SK-N-SH (cell line): ENCODE results near the gene RPL39L. TPM values are rescaled to one million over a fixed set of nuclear protein-coding genes. Genes with fewer than 3 reads are reported as not detected.

ENCODE experiments used
- CTCF ChIA-PET: fragments of 300-600, 350-600 bp; formaldehyde crosslinking; extraction: SDS; loops from one replicate; lab custom pipeline; 2021; lab: Yijun Ruan, JAX
- POLR2A ChIA-PET: fragments of 350-600 bp; sonication (Branson Sonifier 250); formaldehyde crosslinking; extraction: SDS; loops from one replicate; lab custom pipeline; 2020; ENCODE audit warnings: antibody characterized with exemption, inconsistent platforms; lab: Yijun Ruan, JAX
- DNase-seq: peaks from one replicate; pipeline ENCODE4 v3.0.0; 2012
- H2AFZ ChIP-seq: fragments of 200-600 bp; sonication (generic); 2 replicates; pipeline ENCODE4 v1.8.1; 2016; ENCODE audit warnings: antibody characterized with exemption, mild to moderate bottlenecking, low read depth
- H3F3A ChIP-seq: fragments of 200-600 bp; sonication (generic); replicated peaks from 2 replicates; pipeline ENCODE3; 2016; ENCODE audit warnings: antibody characterized with exemption, mild to moderate bottlenecking; ENCODE audit not compliant: insufficient read depth
- H3K27ac ChIP-seq, 2 experiments: fragments of 200-500 bp in 1 of 2; fragments of 200-600 bp in 1 of 2; sonication (Bioruptor generic) in 1 of 2; sonication (generic), shearing (Covaris generic) in 1 of 2; 2 replicates each; pipeline versions ENCODE4 v1.5.1 to v1.6.1; 2014 to 2016; ENCODE audit warnings: low read depth in 2 of 2, inconsistent platforms in 1 of 2, low read length in 1 of 2, mild to moderate bottlenecking in 1 of 2, mixed read lengths in 1 of 2
- H3K27me3 ChIP-seq: fragments of 200-600 bp; sonication (generic), shearing (Covaris generic); 2 replicates; pipeline ENCODE4 v1.6.1; 2016; ENCODE audit warnings: mixed run types; ENCODE audit not compliant: insufficient read depth
- H3K36me3 ChIP-seq, 2 experiments: fragments of 200-500 bp in 1 of 2; fragments of 200-600 bp in 1 of 2; sonication (Bioruptor generic) in 1 of 2; sonication (generic) in 1 of 2; replicated peaks in 1 of 2; 2 replicates each; pipeline versions ENCODE3 to v1.5.1; 2014 to 2016; ENCODE audit warnings: low read length in 1 of 2, mild to moderate bottlenecking in 1 of 2; ENCODE audit not compliant: insufficient read depth in 2 of 2, control insufficient read depth in 1 of 2
- H3K4me1 ChIP-seq, 2 experiments: fragments of 200-500 bp in 1 of 2; fragments of 200-600 bp in 1 of 2; sonication (Bioruptor generic) in 1 of 2; sonication (generic), shearing (Covaris generic) in 1 of 2; 2 replicates each; pipeline versions ENCODE4 v1.5.1 to v1.6.1; 2014 to 2016; ENCODE audit warnings: low read depth in 1 of 2, low read length in 1 of 2, mixed run types in 1 of 2; ENCODE audit not compliant: insufficient read depth in 2 of 2, control insufficient read depth in 1 of 2
- H3K4me2 ChIP-seq: fragments of 200-600 bp; sonication (generic), shearing (Covaris generic); 2 replicates; pipeline ENCODE4 v1.6.1; 2017; ENCODE audit warnings: mixed run types
- H3K4me3 ChIP-seq, 2 experiments: fragments of 200-500 bp in 1 of 2; fragments of 200-600 bp in 1 of 2; sonication (Bioruptor generic) in 1 of 2; sonication (generic), shearing (Covaris generic) in 1 of 2; 2 replicates each; pipeline versions ENCODE4 v1.5.1 to v1.8.1; 2014 to 2016; ENCODE audit warnings: low read depth in 2 of 2, inconsistent platforms in 1 of 2, low read length in 1 of 2, mild to moderate bottlenecking in 1 of 2, mixed read lengths in 1 of 2, moderate library complexity in 1 of 2
- H3K79me2 ChIP-seq: fragments of 200-600 bp; sonication (generic); 2 replicates; pipeline ENCODE4 v1.8.1; 2017; ENCODE audit warnings: mild to moderate bottlenecking; ENCODE audit not compliant: insufficient read depth
- H3K9ac ChIP-seq: fragments of 200-600 bp; sonication (generic); 2 replicates; pipeline ENCODE4 v1.6.1; 2017; ENCODE audit warnings: mixed run types
- H3K9me2 ChIP-seq: fragments of 200-600 bp; sonication (generic); 2 replicates; pipeline ENCODE4 v1.6.1; 2017; ENCODE audit warnings: mixed run types
- H3K9me3 ChIP-seq: fragments of 200-600 bp; sonication (generic); 2 replicates; pipeline ENCODE4 v1.6.1; 2017; ENCODE audit warnings: mixed run types, mild to moderate bottlenecking, moderate library complexity
- H4K20me1 ChIP-seq: fragments of 200-600 bp; sonication (generic); 2 replicates; pipeline ENCODE4 v1.6.1; 2017; ENCODE audit warnings: mild to moderate bottlenecking, mixed run types; ENCODE audit not compliant: insufficient read depth
- CHD2 ChIP-seq: fragments of 150-350 bp; IDR thresholded peaks from 2 replicates; pipeline ENCODE4 v1.6.1; 2018; ENCODE audit warnings: low read length; ENCODE audit not compliant: partially characterized antibody
- ELF1 ChIP-seq: IDR thresholded peaks from 2 replicates; pipeline ENCODE4 v1.4.0; 2012
- FOXJ3 ChIP-seq: sonication (generic); formaldehyde crosslinking; IDR thresholded peaks from 2 replicates; pipeline ENCODE4 v1.5.1; 2020; ENCODE audit warnings: mild to moderate bottlenecking, missing genetic modification reagents
- FOXM1 ChIP-seq: IDR thresholded peaks from 2 replicates; pipeline ENCODE4 v1.4.0; 2012; ENCODE audit warnings: low read depth, mild to moderate bottlenecking
- GATA2 ChIP-seq: sonication (generic); formaldehyde crosslinking; IDR thresholded peaks from 2 replicates; pipeline ENCODE4 v1.5.0; 2020; ENCODE audit warnings: mild to moderate bottlenecking, missing genetic modification reagents
- MAX ChIP-seq: IDR thresholded peaks from 2 replicates; pipeline ENCODE4 v1.4.0; 2012; ENCODE audit warnings: low read depth
- NFIC ChIP-seq: IDR thresholded peaks from 2 replicates; pipeline ENCODE4 v1.4.0; 2012; ENCODE audit warnings: borderline replicate concordance
- NRF1 ChIP-seq: IDR thresholded peaks from 2 replicates; pipeline ENCODE4 v1.6.1; 2012; ENCODE audit warnings: low read depth, mild to moderate bottlenecking, low read length
- POLR2AphosphoS5 ChIP-seq: IDR thresholded peaks from 2 replicates; pipeline ENCODE4 v1.6.1; 2012; ENCODE audit warnings: low read depth, low read length
- RAD21 ChIP-seq: IDR thresholded peaks from 2 replicates; pipeline ENCODE4 v1.6.1; 2012; ENCODE audit warnings: mild to moderate bottlenecking, low read length
- RCOR1 ChIP-seq: fragments of 150-350 bp; IDR thresholded peaks from 2 replicates; pipeline ENCODE4 v1.6.1; 2017; ENCODE audit warnings: antibody characterized with exemption, low read length
- RXRA ChIP-seq: IDR thresholded peaks from 2 replicates; pipeline ENCODE4 v1.4.0; 2012; ENCODE audit warnings: low read depth, mild to moderate bottlenecking, borderline replicate concordance
- SIN3A ChIP-seq: IDR thresholded peaks from 2 replicates; pipeline ENCODE4 v1.6.1; 2012; ENCODE audit warnings: low read depth, mild to moderate bottlenecking, low read length, moderate library complexity, borderline replicate concordance
- SMC3 ChIP-seq: IDR thresholded peaks from 2 replicates; pipeline ENCODE4 v1.6.1; 2012; ENCODE audit warnings: low read depth, low read length, improper control_type of control experiment
- WGBS: methylation state at CpG from one replicate; pipeline ENCODE4 v1.1.6; 2017; ENCODE audit warnings: low lambda C conversion rate; 5-methylcytosine and 5-hydroxymethylcytosine counted together
- polyA plus RNA-seq, 3 experiments: library from polyadenylated mRNA; depleted of rRNA; stranded (reverse); fragments of >200 nt; gene quantifications; 2 replicates each; pipeline ENCODE4 v1.2.3, GENCODE V29; 2012
- TF ChIP-seq, protein P1 (sequence below): IDR thresholded peaks from 2 replicates; pipeline ENCODE4 v1.4.0; 2012; ENCODE audit warnings: low read depth, borderline replicate concordance
- TF ChIP-seq, protein P2 (sequence below): IDR thresholded peaks from 2 replicates; pipeline ENCODE4 v1.4.0; 2012; ENCODE audit warnings: low read depth, borderline replicate concordance
- TF ChIP-seq, protein P3 (sequence below): fragments of 150-350 bp; IDR thresholded peaks from 2 replicates; pipeline ENCODE4 v1.6.1; 2017; ENCODE audit warnings: antibody characterized with exemption, low read length, low read depth, borderline replicate concordance

Gene RPL39L
- polyA plus RNA-seq, 1 of the 3 experiments (the other 2 are of a cell fraction) = 25.3 TPM

DNA sequence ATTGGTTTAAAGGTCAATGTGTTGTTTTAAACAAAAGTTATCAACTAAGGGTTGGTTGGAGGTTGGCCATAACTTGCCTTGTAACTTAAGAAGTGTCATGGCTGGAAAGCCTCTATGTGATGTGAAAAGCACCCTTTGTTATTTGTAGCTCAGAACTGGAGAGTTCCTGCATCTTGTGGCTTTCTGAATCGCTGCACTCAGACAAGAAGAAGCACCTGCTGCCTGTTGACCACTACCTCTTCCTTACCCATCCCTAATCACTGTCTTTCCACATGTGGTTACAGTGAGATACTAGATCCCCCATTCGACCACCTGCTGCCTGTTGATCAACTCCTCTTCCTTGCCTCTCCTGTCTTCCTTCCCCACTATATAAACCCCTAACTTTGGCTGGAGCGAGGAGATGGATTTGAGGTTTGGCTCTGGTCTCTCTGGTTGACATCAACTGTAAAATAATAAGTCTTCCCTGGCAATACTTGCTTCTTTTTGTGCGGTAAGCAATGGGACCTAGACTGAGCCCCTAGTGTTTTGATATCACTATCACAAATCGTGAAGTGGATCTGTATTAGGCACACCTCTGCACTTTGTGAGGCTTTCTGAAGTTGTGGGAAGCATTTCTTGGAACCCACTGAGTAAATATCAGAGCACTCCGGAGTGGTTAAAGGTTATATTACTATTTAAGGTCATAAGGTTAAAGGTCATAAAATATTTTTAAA is 13.8 kb downstream of the RPL39L start:
- Histone ChIP-seq H3K4me2 (no peak overlapping the region), H3K9me3 (no peaks in the 10 kb centered on the region), H3K27ac (no peak overlapping the region), H3K9ac (no peak overlapping the region), H4K20me1 (no peaks in the 10 kb centered on the region), H3K27me3 (no peaks in the 10 kb centered on the region), H3K9me2 (no peaks in the 10 kb centered on the region), H3K4me3 (no peak overlapping the region), H3K4me1 (no peaks in the 10 kb centered on the region), H2AFZ (no peak overlapping the region), H3F3A (no peaks in the 10 kb centered on the region), H3K36me3 (peaks cover 6 to 11% of the 10 kb centered on the region in 2 experiments), H3K79me2 (peaks cover 15% of the 10 kb centered on the region; the same call in 1 of the 2 replicates)
- CTCF ChIA-PET = interaction anchor here (2.7 to 3.4 kb wide), 2 partner anchors 12 to 14 kb away, joined by 7 to 14 read pairs; partner anchors contain the start of gene RPL39L
- TF ChIP-seq CHD2 (no peak), ELF1 (no peak), RCOR1 (no peak), GATA2 (CRISPR knock-in tag) (no peak), RAD21 (no peak), FOXJ3 (no peak), FOXM1 (no peak), SMC3 (no peak), POLR2AphosphoS5 (no peak), SIN3A (no peak), MAX (no peak), NFIC (no peak), RXRA (no peak), NRF1 (no peak)
- TF ChIP-seq, protein P1, sequence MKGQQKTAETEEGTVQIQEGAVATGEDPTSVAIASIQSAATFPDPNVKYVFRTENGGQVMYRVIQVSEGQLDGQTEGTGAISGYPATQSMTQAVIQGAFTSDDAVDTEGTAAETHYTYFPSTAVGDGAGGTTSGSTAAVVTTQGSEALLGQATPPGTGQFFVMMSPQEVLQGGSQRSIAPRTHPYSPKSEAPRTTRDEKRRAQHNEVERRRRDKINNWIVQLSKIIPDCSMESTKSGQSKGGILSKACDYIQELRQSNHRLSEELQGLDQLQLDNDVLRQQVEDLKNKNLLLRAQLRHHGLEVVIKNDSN = no peak
- TF ChIP-seq, protein P2, sequence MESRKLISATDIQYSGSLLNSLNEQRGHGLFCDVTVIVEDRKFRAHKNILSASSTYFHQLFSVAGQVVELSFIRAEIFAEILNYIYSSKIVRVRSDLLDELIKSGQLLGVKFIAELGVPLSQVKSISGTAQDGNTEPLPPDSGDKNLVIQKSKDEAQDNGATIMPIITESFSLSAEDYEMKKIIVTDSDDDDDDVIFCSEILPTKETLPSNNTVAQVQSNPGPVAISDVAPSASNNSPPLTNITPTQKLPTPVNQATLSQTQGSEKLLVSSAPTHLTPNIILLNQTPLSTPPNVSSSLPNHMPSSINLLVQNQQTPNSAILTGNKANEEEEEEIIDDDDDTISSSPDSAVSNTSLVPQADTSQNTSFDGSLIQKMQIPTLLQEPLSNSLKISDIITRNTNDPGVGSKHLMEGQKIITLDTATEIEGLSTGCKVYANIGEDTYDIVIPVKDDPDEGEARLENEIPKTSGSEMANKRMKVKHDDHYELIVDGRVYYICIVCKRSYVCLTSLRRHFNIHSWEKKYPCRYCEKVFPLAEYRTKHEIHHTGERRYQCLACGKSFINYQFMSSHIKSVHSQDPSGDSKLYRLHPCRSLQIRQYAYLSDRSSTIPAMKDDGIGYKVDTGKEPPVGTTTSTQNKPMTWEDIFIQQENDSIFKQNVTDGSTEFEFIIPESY = no peak
- TF ChIP-seq, protein P3, sequence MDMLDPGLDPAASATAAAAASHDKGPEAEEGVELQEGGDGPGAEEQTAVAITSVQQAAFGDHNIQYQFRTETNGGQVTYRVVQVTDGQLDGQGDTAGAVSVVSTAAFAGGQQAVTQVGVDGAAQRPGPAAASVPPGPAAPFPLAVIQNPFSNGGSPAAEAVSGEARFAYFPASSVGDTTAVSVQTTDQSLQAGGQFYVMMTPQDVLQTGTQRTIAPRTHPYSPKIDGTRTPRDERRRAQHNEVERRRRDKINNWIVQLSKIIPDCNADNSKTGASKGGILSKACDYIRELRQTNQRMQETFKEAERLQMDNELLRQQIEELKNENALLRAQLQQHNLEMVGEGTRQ = no peak
- no peak for DNase-seq
- WGBS = 92% methylated on average over 6 of the region's 6 CpGs
- POLR2A ChIA-PET = no interaction called here
